ENCODE results near the gene ZNF780A.

DNA sequence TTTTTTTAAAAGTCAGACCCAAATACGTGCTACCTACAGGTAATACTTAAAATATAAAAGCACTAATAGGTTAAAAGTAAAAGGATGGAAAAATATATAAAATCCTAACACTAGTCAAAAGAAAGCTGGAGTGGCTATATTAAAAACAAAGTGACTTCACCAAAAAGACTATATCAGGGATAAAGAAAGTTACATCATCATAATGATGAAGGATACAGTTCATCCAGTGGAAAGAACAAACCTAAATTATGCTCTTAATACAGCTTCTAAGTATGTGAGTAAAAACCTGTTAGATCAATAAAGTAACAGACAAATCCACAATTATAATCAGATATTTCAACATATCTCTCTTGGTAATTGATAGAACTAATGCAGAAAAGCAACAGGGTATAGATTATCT, 33.6 kb downstream of the ZNF780A start:
- TF ChIP-seq GATA2 (IDR thresholded peaks at IDR 0.05; ENCODE audit: low read depth, low read length): no peak
- no peak for TF ChIP-seq GATA3 (IDR thresholded peaks at IDR 0.05; ENCODE audit: low read depth, low read length)
